Measurements from ENCODE around the gene PAX8. TPM values are rescaled to one million over a fixed set of nuclear protein-coding genes. Genes with fewer than 3 reads are reported as not detected.
"Not testable (repeated sequence)": the region's sequence is repeated elsewhere in the genome, so short reads cannot be mapped to it uniquely, and the experiment has no call there.

Gene PAX8
- total and polyA plus RNA-seq, 2 donors (not counting 1 experiment from before 2014, with no cell fraction given) = 0.45 to 0.64 TPM

- H3K4me1 ChIP-seq (ENCODE audit: control insufficient read depth in 2 of 2, insufficient read depth in 2 of 2, low read length in 2 of 2); H2AFZ ChIP-seq (ENCODE audit: insufficient read depth, low read depth, low read length, poor library complexity, severe bottlenecking); H3K9ac ChIP-seq (ENCODE audit: low read length); H3K79me2 ChIP-seq (ENCODE audit: control insufficient read depth, insufficient read depth, low read length); H3K27ac ChIP-seq (ENCODE audit: low read length in 2 of 2); CTCF ChIA-PET; H3K4me2 ChIP-seq (replicated peaks; ENCODE audit: low read depth, low read length, poor library complexity, severe bottlenecking); DNase-seq; ATAC-seq (ENCODE audit: low read depth); H3K27ac Mint-ChIP-seq; H3K4me3 ChIP-seq (ENCODE audit: control extremely low read depth in 1 of 5, extremely low read depth in 1 of 5, insufficient read depth in 1 of 5, low read depth in 2 of 5, low read length in 4 of 5); intact Hi-C loops (cut with micrococcal nuclease); POLR2A ChIA-PET; H3K4me3 Mint-ChIP-seq; H3K27me3 ChIP-seq (replicated peaks in 1 of 4; ENCODE audit: control extremely low read depth in 1 of 4, control insufficient read depth in 3 of 4, insufficient read depth in 4 of 4, low read length in 3 of 4); H3K9me3 ChIP-seq (ENCODE audit: control extremely low read depth in 1 of 3, control insufficient read depth in 2 of 3, insufficient read depth in 1 of 3, low read length in 2 of 3); H3K9me3 Mint-ChIP-seq (ENCODE audit: insufficient read depth); H3K36me3 ChIP-seq (replicated peaks in 1 of 2; ENCODE audit: control extremely low read depth in 1 of 2, control insufficient read depth in 1 of 2, extremely low read depth in 1 of 2, insufficient read depth in 2 of 2, low read length in 1 of 2); H4K20me1 ChIP-seq (ENCODE audit: control insufficient read depth, insufficient read depth, low read length, poor library complexity, severe bottlenecking); H3K4me1 Mint-ChIP-seq: not testable (repeated sequence)
- H3K27me3 Mint-ChIP-seq = peaks cover 37% of the 10 kb centered on the region
- no CpG with 5 or more reads among the region's 3 CpGs for WGBS (ENCODE audit: insufficient coverage)
Measured at GRCh38 chr2:113318941-113319340, 40.2 kb upstream of the PAX8 start.

DNA sequence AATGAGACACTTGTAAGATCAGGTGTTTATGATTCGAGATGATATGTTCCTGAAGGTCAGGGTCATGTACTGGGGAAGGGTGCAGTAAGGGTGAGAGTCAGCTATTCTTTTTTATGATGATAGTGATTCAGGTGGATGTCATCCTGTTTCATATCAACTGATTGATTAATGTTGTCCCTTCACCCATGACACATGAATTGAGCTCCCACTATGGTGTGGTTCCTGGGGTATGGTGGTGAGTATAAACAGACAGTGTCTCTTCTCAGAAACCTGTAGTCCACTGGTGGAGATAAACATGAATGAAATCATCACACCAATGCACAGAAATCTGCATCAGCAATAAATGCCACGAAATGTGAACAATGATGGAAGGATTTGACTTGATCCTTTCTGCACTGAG lies 37.4 kb upstream of the PAX8 start:
- WGBS (ENCODE audit: insufficient coverage) = 64% methylated on average over 2 of the region's 2 CpGs
- Histone ChIP-seq H3K79me2 (ENCODE audit: control insufficient read depth, insufficient read depth, low read length) (no peaks in the 10 kb centered on the region), H3K4me1 (ENCODE audit: control insufficient read depth in 2 of 2, insufficient read depth in 2 of 2, low read length in 2 of 2) (no peaks in the 10 kb centered on the region), H4K20me1 (ENCODE audit: control insufficient read depth, insufficient read depth, low read length, poor library complexity, severe bottlenecking) (no peaks in the 10 kb centered on the region), H3K9ac (ENCODE audit: low read length) (no peak overlapping the region), H2AFZ (ENCODE audit: insufficient read depth, low read depth, low read length, poor library complexity, severe bottlenecking) (no peak overlapping the region), H3K9me3 (ENCODE audit: control extremely low read depth in 1 of 3, control insufficient read depth in 2 of 3, insufficient read depth in 1 of 3, low read length in 2 of 3) (no peaks in the 10 kb centered on the region), H3K27ac (ENCODE audit: low read length in 2 of 2) (no peak overlapping the region), H3K27me3 (replicated peaks in 1 of 4; ENCODE audit: control extremely low read depth in 1 of 4, control insufficient read depth in 3 of 4, insufficient read depth in 4 of 4, low read length in 3 of 4) (peaks cover 0 to 7% (median 0%) of the 10 kb centered on the region in 4 experiments), H3K4me2 (replicated peaks; ENCODE audit: low read depth, low read length, poor library complexity, severe bottlenecking) (no peak overlapping the region), H3K36me3 (replicated peaks in 1 of 2; ENCODE audit: control extremely low read depth in 1 of 2, control insufficient read depth in 1 of 2, extremely low read depth in 1 of 2, insufficient read depth in 2 of 2, low read length in 1 of 2) (no peaks in the 10 kb centered on the region), H3K4me3 (ENCODE audit: control extremely low read depth in 1 of 5, extremely low read depth in 1 of 5, insufficient read depth in 1 of 5, low read depth in 2 of 5, low read length in 4 of 5) (no peak overlapping the region)
- ChIA-PET CTCF (no interaction called here), POLR2A (no interaction called here)
- DNase-seq = no peak
- H3K27me3 Mint-ChIP-seq = peaks cover 33% of the 10 kb centered on the region
- intact Hi-C loops (cut with micrococcal nuclease) = no loop called here
- H3K4me3 Mint-ChIP-seq = no peak overlapping the region
- H3K27ac Mint-ChIP-seq = no peak overlapping the region
- TF ChIP-seq EZH2 (IDR thresholded peaks at IDR 0.05; ENCODE audit: borderline replicate concordance, insufficient read depth, low read depth, low read length, poor library complexity, severe bottlenecking) = no peak
- TF ChIP-seq, protein P1, sequence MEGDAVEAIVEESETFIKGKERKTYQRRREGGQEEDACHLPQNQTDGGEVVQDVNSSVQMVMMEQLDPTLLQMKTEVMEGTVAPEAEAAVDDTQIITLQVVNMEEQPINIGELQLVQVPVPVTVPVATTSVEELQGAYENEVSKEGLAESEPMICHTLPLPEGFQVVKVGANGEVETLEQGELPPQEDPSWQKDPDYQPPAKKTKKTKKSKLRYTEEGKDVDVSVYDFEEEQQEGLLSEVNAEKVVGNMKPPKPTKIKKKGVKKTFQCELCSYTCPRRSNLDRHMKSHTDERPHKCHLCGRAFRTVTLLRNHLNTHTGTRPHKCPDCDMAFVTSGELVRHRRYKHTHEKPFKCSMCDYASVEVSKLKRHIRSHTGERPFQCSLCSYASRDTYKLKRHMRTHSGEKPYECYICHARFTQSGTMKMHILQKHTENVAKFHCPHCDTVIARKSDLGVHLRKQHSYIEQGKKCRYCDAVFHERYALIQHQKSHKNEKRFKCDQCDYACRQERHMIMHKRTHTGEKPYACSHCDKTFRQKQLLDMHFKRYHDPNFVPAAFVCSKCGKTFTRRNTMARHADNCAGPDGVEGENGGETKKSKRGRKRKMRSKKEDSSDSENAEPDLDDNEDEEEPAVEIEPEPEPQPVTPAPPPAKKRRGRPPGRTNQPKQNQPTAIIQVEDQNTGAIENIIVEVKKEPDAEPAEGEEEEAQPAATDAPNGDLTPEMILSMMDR (IDR thresholded peaks at IDR 0.05) = no peak
- H3K9me3 Mint-ChIP-seq (ENCODE audit: insufficient read depth) = no peaks in the 10 kb centered on the region
- no peak for ATAC-seq (ENCODE audit: low read depth)
- peaks cover 6% of the 10 kb centered on the region for H3K4me1 Mint-ChIP-seq

DNA sequence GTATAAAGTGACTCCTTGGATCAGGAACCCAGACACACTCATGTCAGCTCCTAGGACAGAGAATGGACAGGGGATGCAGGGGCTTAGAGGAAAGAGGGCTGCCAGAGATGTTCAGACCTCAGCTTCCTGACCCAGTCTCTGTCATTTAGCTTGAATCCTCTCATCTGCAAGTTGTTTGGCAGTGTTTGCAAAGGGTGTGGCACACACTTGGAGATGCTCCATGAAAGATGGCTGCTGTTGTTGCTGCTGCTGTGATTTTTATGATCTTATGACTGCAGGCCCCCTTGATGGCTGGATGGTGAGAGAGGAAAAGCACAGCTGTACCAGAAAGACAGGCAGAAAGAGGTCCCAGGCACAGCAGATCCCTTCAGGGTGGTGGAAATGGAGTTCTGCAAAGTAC lies 35.9 kb upstream of the PAX8 start:
- H3K4me1 Mint-ChIP-seq; DNase-seq; H3K27me3 ChIP-seq (replicated peaks in 1 of 4; ENCODE audit: control extremely low read depth in 1 of 4, control insufficient read depth in 3 of 4, insufficient read depth in 4 of 4, low read length in 3 of 4); intact Hi-C loops (cut with micrococcal nuclease); H3K4me2 ChIP-seq (replicated peaks; ENCODE audit: low read depth, low read length, poor library complexity, severe bottlenecking); POLR2A ChIA-PET; H3K27ac ChIP-seq (ENCODE audit: low read length in 2 of 2); H3K4me3 ChIP-seq (ENCODE audit: control extremely low read depth in 1 of 5, extremely low read depth in 1 of 5, insufficient read depth in 1 of 5, low read depth in 2 of 5, low read length in 4 of 5); H3K9ac ChIP-seq (ENCODE audit: low read length); H3K27ac Mint-ChIP-seq; H3K9me3 Mint-ChIP-seq (ENCODE audit: insufficient read depth); H3K4me1 ChIP-seq (ENCODE audit: control insufficient read depth in 2 of 2, insufficient read depth in 2 of 2, low read length in 2 of 2); H4K20me1 ChIP-seq (ENCODE audit: control insufficient read depth, insufficient read depth, low read length, poor library complexity, severe bottlenecking); H2AFZ ChIP-seq (ENCODE audit: insufficient read depth, low read depth, low read length, poor library complexity, severe bottlenecking); ATAC-seq (ENCODE audit: low read depth); H3K79me2 ChIP-seq (ENCODE audit: control insufficient read depth, insufficient read depth, low read length); CTCF ChIA-PET; H3K9me3 ChIP-seq (ENCODE audit: control extremely low read depth in 1 of 3, control insufficient read depth in 2 of 3, insufficient read depth in 1 of 3, low read length in 2 of 3); H3K4me3 Mint-ChIP-seq; H3K36me3 ChIP-seq (replicated peaks in 1 of 2; ENCODE audit: control extremely low read depth in 1 of 2, control insufficient read depth in 1 of 2, extremely low read depth in 1 of 2, insufficient read depth in 2 of 2, low read length in 1 of 2): not testable (repeated sequence)
- peaks cover 30% of the 10 kb centered on the region for H3K27me3 Mint-ChIP-seq
